NCI-H69 (cell line): ENCODE results near the gene TUBD1.
A peak's percentile ranks its signal among the peaks of the same experiment; 100 is the strongest.
"Not testable (repeated sequence)": the region's sequence is repeated elsewhere in the genome, so short reads cannot be mapped to it uniquely, and the experiment has no call there.

Experiments used
- DNase-seq: peaks from one replicate; lab custom pipeline; 2025; lab: John Stamatoyannopoulos, UW

The TUBD1 gene, protein sequence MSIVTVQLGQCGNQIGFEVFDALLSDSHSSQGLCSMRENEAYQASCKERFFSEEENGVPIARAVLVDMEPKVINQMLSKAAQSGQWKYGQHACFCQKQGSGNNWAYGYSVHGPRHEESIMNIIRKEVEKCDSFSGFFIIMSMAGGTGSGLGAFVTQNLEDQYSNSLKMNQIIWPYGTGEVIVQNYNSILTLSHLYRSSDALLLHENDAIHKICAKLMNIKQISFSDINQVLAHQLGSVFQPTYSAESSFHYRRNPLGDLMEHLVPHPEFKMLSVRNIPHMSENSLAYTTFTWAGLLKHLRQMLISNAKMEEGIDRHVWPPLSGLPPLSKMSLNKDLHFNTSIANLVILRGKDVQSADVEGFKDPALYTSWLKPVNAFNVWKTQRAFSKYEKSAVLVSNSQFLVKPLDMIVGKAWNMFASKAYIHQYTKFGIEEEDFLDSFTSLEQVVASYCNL

DNA sequence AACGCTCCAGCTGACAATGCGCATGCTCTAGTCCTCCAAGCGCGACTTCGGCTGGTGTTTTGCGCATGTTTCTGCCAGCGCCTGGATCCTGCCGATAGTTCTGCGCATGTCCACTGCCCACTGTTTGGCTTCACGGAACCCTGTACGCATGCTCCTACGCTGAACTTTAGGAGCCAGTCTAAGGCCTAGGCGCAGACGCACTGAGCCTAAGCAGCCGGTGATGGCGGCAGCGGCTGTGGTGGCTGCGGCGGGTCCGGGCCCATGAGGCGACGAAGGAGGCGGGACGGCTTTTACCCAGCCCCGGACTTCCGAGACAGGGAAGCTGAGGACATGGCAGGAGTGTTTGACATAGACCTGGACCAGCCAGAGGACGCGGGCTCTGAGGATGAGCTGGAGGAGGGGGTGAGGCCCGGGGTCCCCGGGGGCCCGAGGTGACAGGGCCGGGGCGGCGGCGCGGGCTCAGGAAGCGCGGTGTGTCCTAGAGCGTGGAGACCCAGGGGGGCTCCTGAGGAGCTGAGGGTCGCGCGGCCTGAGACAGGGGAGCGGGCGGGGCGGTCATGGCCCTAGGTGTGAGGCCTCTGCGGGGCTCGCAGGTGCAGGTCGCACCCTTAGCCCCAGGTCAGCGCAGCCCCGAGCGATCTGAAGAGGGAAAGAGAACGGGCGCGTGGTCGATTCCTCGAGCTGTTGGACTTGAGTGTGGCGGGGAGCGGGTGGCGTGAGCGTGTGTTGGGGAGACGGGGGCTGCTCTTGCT, at the start of gene TUBD1, which contains the start of gene RPS6KB1:
Gene TUBD1, minus strand, starts transcription at position 20 of the 752 bp plus-strand sequence. CDS start 1,941 bp downstream, outside the sequence.
Gene RPS6KB1, plus strand, starts transcription at position 198 of the 752 bp plus-strand sequence. Its CDS starts 64 bp downstream, at position 262.
- DNase-seq = peak; percentile 99

DNA sequence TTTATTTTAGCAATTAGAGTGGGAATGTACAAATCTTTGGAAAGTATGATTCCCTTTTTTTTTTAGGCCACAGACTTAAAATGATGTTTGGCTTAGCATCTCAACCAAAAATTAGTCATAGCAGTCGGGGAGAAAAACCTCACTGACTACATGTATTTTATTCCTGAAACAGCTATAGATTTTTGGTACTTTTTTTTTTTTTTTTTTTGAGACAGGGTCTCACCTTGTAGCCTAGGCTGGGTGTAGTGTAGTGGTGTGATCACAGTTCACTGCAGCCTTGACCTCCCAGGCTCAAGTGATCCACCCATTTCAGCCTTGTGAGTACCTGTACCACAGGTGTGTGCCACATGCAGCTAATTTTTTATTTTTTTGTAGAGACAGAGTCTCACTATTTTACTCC, 48.4 kb upstream of the TUBD1 start:
- DNase-seq = no peak

DNA sequence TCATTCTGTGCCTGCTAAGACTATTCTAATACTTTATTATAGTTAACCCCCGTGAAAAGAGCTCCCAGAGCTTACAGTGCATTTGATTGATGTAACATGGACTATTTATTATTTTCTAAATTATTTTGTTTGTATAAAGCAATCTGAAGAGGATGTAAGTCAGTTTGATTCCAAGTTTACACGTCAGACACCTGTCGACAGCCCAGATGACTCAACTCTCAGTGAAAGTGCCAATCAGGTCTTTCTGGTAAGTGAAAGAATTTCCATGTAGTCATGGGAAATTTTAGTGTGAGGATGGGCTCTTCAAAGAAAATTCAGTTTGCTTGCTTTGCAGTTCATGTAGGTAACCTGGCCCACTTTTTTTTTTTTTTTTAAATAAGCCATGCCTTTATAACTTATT, 48.0 kb upstream of the TUBD1 start:
- not testable (repeated sequence) for DNase-seq

DNA sequence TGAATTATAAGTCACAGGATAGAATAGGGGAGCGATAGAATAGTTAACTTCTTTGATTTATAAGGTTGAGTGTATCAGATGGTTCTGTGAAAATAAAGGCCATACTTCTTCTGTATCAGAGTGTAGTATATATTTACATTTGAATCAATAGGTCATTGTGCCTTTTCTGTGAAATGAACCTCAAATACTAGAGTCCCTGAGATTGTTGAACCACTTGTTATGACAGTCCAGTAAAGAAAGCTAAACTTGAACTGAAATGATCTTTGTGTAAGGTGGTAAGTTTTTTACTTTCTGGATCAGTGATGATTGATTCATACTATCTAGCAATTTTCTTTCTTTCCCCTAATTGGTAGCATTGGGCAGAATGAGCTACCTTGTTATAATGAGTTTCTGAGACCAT, 40.6 kb upstream of the TUBD1 start:
- not testable (repeated sequence) for DNase-seq

DNA sequence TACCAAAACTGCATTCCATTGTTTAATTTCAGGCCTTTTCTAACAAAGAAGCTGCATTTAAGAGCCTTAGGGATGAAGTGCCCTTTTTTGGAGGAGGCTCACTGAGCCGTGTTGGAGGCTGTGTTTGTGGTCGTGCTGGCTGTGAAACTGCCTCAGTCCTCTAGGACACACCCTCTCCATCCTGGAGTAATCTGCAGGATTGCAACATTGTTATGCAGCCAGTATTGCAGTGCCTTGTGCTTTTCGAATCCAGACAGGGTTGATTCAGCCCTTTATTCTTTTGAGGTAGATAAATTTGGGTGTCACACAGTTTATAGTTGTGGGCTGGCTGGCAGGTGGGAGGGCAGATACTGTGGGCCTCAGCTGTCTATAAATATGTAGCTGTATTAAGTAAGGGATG, 38.0 kb upstream of the TUBD1 start:
- not testable (repeated sequence) for DNase-seq

DNA sequence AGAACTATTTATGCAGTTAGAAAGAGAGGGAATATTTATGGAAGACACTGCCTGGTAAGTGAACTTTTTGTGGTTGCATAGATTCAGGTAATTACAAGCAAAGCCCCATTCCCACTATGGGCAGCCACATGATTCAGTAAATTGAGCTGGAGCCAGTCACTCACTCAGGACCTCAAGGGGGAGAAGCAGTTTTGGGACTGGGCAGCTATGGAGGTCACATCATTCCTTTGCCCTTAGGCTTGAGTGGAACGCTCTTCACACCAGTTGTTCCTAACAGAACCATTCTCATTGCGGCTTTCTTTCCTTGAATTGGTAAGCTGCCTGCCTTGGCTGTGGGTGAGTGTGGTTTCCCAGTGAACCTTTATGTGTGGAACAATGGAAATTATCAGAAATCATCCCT, 37.4 kb upstream of the TUBD1 start:
- not testable (repeated sequence) for DNase-seq

DNA sequence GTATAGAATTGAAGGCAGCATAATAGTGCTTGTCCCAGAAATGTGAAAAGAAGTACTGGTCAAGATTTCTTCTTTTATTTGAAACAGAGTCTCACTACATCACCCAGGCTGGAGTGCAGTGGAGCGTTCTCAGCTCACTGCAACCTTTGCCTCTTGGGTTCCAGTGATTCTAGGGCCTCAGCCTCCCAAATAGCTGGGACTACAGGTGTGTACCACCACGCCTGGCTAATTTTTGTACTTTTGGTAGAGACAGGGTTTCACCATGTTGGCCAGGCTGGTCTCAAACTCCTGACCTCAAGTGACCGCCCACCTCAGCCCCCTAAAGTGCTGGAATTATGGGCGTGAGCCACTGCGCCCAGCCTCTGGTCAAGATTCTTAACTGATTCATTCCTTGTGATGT, 27.9 kb upstream of the TUBD1 start:
- not testable (repeated sequence) for DNase-seq

DNA sequence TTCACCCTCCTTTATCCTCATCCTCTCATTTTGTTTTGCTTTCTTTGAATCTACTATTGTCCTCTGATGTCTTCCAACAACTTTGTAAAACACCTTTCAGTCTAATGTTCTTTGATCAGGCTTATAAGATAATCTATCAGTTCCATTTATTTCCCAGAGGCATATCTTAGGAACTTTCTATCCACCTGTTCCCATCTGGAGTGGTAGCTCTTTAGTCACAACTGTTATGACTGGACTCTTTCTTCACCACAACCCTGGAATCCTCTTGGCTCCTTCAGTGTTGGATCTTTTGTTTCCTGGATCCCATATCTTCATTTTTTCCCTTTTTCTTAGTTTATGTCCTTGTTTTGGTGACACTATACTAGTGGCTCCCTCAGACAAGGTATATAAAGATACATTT, 23.7 kb upstream of the TUBD1 start:
- no peak for DNase-seq

DNA sequence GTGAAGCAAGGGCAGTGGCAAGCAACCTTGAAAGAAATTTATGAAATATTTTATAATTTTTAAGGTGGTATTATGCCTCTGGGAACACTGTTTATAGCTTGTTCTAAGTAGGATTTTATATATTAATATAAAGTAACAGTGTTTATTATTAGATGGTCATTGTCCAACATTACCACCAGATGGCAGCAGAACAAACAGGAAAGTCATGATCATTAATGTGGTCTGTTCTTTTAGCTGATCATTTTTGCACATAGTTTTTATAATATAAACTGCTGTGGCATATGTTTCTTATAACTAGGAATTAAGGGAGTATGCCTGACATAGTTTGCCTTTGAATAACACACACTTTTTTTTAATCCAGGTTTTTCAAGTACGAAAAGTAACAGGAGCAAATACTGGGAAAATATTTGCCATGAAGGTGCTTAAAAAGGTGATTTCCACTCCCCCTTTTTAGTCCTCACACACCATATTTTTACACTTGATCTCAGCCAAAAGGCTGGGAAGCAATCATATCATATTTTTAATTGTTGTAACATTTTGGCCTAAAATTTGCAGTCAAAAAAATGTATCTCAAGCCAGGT, 21.6 kb upstream of the TUBD1 start:
- peak; percentile 60 for DNase-seq

DNA sequence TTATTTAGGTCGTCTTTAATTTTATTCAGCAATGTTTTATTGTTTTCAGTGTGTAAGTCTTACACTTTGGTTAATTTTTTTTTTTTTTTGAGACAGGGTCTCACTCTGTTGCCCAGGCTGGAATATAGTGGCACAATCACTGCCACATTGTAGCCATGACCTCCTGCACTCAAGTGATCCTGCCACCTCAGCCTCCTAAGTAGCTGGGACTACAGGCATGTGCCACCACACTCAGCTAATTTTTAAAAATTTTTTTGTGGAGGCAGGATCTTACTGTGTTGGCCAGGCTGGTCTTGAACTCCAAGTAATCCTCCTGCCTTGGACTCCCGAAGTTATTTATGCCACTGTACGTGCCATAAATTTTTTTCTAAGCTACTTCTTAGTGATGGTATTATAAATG, 14.7 kb upstream of the TUBD1 start:
- DNase-seq = no peak

DNA sequence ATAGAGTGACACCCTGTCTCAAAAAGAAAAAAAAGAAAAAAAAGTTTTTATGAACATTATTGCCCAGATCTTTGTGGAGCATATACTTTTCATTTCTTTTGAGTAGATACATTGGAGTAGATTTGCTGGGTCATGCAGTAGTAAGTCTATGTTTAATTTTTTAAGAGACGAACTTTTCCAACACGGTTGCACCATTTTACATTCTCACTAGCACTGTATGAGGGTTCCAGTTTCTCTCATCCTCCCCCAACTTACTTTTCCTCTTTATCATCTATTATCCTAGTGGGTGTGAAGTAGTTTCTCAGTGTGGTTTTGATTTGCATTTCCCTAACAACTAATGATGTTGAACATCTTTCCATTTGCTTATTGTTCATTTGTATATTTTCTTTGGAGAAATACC, 10.7 kb upstream of the TUBD1 start:
- DNase-seq = no peak

DNA sequence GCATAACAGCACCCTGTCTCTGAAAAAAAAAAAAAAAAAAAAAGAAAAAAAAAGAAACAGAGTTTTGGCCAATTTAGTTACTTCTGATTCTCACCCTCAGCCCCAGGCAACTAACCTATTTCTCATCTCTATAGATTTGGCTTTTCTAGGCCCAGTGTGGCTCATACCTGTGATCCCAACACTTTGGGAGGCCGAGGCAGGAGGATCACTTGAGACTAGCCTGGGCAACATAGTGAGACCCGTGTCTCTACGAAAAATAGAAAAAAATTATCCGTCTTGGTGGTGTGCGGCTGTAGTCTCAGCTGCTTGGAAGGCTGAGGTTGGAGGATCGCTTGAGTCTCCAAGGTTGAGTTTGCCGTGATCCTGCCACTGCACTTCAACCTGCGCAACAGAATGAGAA, 8.9 kb upstream of the TUBD1 start:
- no peak for DNase-seq

DNA sequence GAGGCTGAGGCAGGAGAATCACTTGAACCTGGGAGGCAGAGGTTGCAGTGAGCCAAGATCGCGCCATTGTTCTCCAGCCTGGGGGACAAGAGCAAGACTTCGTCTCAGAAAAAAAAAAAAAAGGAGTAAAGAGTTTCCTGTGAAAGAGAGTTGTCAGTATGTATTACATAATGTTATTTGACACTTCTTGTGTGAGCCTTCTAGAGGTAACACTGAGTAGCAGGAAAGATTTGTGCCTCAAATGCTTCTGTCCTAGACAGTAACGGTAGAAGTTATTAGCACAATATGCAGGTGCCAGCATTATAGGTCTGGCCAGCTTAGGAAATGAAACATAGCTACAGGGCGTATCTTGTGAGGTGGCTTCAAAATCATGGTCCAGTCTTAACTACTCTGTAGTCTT, 6.4 kb upstream of the TUBD1 start:
- no peak for DNase-seq

DNA sequence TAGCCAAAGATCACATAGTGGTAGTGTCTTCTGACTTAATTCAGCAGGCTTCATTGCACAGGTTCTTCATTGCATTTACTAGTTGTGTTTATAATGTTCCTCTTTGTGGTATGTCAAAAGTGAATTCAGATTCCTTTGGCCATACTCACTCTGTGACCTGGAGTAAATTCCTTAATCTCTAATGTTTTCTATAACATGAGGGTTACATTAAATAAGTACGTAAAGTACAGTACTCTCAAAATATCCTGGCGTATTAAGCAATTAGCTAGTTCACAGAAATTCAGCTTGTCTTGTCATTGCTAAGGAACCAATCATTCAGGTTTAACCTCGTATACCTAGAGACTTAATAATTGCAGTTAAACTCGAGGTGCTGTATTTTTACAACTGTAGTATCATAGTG, 4.3 kb upstream of the TUBD1 start:
- DNase-seq = no peak

DNA sequence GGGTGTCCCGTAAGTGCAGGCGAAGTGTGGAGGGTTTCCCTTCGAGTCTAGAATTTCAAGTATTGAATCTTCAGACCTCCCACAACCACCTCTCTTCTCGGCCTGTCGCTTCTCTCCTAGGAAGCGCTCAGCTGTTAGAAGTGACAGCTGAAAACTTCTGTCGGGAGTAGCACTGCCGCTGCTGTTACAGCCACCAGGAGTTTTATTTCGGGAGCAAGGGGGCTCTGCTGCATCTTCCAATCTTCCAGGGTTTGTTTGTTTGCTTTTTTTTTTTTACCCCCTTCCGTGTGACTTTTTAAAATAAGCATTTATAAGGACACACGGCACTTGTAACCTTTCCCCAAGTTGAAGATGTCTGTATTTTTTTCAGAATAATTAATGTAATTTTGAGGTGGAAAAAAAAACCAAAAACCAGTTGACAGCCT, 945 bp upstream of the TUBD1 start:
- peak; percentile 70 for DNase-seq

DNA sequence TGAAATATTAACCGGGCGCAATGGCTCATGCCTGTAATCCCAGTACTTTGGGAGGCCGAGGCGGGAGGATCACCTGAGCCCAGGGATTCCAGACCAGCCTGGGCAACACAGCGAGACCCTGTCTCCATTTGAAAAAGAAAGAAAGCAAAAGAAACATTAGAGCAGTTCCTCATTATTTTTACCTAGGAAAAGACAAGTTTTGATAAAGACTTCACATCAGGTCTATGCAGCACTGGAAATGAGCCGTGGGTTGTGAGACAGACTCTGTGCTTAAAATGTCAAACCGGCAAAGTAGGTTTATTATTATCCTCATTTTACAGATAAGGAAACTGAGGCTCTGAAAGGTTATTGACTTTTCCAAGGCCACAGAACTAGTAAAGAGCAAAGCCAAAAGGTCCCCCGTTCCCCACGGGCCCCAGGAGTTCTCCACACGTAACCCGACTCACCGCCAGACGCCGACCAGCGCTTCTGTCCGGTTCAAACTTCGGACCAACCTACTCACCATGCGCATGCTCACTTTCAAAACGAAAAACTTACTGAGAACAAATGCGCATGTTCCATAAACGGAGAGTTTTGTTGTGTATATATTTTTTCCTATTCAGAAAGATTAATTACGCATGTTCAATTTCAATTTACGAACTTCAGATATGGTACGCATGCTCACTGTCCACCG, 356 bp downstream of the TUBD1 start:
- no peak for DNase-seq

DNA sequence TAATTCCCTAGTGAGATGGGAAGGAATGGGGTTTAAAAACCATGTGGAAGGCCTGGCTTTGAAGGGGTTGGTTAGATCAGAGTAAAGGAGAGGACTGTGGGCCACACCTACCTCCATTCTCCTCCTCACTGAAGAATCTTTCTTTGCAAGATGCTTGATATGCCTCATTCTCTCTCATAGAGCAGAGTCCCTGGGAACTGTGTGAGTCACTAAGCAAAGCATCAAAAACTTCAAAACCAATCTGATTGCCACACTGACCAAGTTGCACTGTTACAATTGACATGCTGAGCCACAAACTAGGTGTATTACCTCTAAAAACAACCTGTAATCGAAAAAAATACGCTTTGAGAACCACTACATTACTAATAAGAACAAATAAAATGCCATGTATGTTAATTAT, 2.0 kb downstream of the TUBD1 start:
- DNase-seq = no peak

DNA sequence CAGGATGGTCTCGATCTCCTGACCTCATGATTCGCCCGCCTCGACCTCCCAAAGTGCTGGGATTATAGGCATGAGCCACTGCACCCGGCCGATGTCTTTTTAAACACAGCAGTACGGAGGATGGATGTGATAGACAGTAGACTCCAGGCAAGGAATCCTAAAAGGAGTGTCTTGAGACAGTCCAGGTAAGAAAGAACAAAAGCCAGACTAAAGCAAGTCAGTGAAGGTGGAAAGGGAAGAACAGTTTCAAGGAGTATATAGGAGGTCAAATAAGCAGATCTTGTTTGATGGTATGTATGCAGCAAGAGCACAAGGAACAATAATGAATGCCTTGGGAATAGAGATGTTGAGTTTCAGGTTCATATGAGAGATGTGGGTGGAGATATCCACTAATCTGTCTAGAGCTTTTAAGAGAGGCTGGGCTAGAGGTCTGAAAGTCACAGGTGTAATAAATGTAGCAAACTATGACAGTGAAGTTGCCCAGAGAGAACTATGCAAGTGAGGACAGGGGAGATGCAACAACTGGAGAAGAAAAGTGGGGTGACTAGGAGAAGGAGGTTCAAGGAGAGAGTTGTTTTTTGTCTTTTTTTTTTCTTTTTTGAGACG, 4.5 kb downstream of the TUBD1 start:
- no peak for DNase-seq

DNA sequence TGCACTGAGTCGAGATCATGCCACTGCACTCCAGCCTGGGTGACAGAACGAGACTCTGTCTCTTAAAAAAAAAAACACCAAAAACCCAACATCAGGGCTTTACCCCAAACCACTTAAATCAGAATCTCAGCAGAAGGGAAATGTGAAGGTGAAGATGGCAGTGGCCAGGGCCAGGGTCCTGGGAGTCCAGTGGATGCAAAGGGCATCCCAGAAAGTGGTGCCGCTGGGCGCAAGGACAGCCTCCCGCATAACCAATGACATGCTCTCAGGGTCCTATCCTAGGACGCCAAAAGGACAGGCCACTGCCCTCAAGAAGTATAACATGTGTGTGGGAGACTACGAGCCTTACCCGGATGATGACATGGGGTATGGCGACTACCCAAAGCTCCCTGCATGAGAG, 7.9 kb downstream of the TUBD1 start:
- DNase-seq = no peak

DNA sequence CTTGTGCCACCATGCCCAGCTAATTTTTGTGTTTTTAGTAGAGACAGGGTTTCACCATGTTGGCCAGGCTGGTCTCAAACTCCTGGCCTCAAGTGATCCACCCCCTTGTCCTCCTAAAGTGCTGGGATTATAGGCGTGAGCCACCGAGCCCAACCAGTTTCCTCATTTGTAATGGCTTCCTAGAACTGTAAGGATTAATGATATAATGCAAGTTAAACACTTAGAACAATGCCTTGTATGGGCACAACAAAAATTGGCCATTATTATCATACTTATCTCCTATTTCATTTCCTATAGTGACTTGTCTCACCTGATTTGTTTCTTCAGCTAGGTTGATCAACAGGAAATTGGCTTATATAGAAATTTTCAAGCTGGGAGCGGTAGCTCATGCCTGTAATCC, 14.1 kb downstream of the TUBD1 start:
- no peak for DNase-seq

DNA sequence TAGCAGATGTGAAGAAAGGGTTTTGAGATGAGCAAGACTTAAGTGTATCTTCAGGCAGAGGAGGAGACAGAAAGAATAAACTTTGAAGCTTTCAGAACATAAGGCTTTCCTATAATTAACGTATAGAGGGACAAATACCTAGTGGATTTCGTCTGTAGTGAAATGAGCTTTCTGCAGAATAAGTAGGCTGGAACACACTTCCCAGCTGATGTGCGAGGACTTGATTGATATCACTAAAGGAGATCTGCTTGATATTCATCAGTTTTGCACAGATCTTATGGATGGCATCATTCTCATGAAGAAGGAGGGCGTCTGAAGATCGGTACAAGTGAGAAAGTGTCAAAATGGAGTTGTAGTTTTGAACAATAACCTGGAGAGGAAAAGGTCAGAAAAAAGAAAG, 14.8 kb downstream of the TUBD1 start:
- no peak for DNase-seq

DNA sequence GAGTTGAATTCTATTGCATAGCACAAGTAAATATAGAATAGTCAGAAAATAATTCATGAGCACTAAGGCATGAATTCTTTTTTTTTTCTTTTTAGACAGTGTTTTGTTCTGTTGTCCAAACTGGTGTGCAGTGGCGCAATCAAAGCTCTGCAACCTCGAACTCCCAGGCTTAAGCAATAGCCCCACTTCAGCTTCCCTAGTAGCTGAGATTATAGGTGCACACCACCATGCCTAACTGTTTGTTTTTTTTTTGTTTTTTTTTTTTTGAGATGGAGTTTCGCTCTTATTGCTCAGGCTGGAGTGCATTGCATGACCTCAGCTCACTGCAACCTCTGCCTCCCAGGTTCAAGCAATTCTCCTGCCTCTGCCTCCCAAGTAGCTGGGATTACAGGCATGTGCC, 16.6 kb downstream of the TUBD1 start:
- DNase-seq = no peak
